IMR-90 (cell line): ENCODE data around the gene FKBP10. TPM values are rescaled to one million over a fixed set of nuclear protein-coding genes. Genes with fewer than 3 reads are reported as not detected.

ENCODE experiments used
- ATAC-seq: fragments of 200-7000 bp; cut with Tn5 transposase; 2 replicates; pipeline ENCODE4 v1.9.1; 2020; ENCODE audit warnings: low read depth, mild to moderate bottlenecking, moderate library complexity
- BruUV-seq: library from RNA; stranded (reverse); fragments of 400-500 nt; replicated peaks from 2 replicates; lab custom pipeline; 2021; lab: Mats Ljungman, UMichigan
- CTCF ChIA-PET: fragments of 300-600 bp; formaldehyde crosslinking; extraction: SDS; loops from one replicate; lab custom pipeline; 2021; ENCODE audit warnings: antibody characterized with exemption; lab: Yijun Ruan, JAX
- POLR2A ChIA-PET: fragments of 300-600 bp; sonication (Branson Sonifier 250); formaldehyde crosslinking; loops from one replicate; lab custom pipeline; 2022; ENCODE audit warnings: antibody characterized with exemption; ENCODE audit not compliant: unreplicated experiment; lab: Charles Lee
- DNase-seq: peaks from one replicate; pipeline ENCODE4 v3.0.0; 2013
- H2AFZ ChIP-seq: replicated peaks from 2 replicates; pipeline ENCODE3; 2013; ENCODE audit warnings: low read length, mild to moderate bottlenecking; ENCODE audit not compliant: poor library complexity
- H2AK5ac ChIP-seq: 2 replicates; pipeline ENCODE4 v1.6.1; 2013; ENCODE audit warnings: low read depth, low read length, inconsistent platforms
- H2AK9ac ChIP-seq: replicated peaks from 2 replicates; pipeline ENCODE3; 2013; ENCODE audit warnings: mild to moderate bottlenecking, low read depth, low read length, moderate library complexity; ENCODE audit not compliant: poor library complexity
- H2BK120ac ChIP-seq: 2 replicates; pipeline ENCODE4 v1.6.1; 2013; ENCODE audit warnings: low read depth, low read length, inconsistent platforms
- H2BK15ac ChIP-seq: 3 replicates; pipeline ENCODE4 v1.6.1; 2013; ENCODE audit warnings: low read depth, low read length, inconsistent platforms
- H2BK20ac ChIP-seq: 2 replicates; pipeline ENCODE4 v1.6.1; 2013; ENCODE audit warnings: low read depth, mild to moderate bottlenecking, inconsistent platforms, low read length, moderate library complexity
- H2BK5ac ChIP-seq: 2 replicates; pipeline ENCODE4 v1.6.1; 2013; ENCODE audit warnings: mild to moderate bottlenecking, low read depth, low read length, inconsistent platforms; ENCODE audit not compliant: poor library complexity, severe bottlenecking
- H3K14ac ChIP-seq: replicated peaks from 2 replicates; pipeline ENCODE4 v1.6.1; 2013; ENCODE audit warnings: low read depth, low read length, inconsistent platforms
- H3K18ac ChIP-seq: 2 replicates; pipeline ENCODE4 v1.6.1; 2013; ENCODE audit warnings: low read depth, low read length, control low read depth
- H3K23ac ChIP-seq: 2 replicates; pipeline ENCODE4 v1.6.1; 2013; ENCODE audit warnings: low read depth, low read length, inconsistent platforms
- H3K27ac ChIP-seq: 2 replicates; pipeline ENCODE4 v1.5.1; 2013; ENCODE audit warnings: mild to moderate bottlenecking, control low read depth, low read length; ENCODE audit not compliant: insufficient read depth
- H3K27me3 ChIP-seq: 2 replicates; pipeline ENCODE4 v1.6.1; 2013; ENCODE audit warnings: low read length; ENCODE audit not compliant: control insufficient read depth, insufficient read depth
- H3K36me3 ChIP-seq: 2 replicates; pipeline ENCODE4 v1.6.1; 2013; ENCODE audit warnings: low read length, mixed read lengths; ENCODE audit not compliant: control insufficient read depth, insufficient read depth
- H3K4ac ChIP-seq: 2 replicates; pipeline ENCODE4 v1.6.1; 2013; ENCODE audit warnings: low read depth, low read length, inconsistent platforms
- H3K4me1 ChIP-seq: 2 replicates; pipeline ENCODE4 v1.6.1; 2013; ENCODE audit warnings: low read length, mixed read lengths; ENCODE audit not compliant: control insufficient read depth, insufficient read depth
- H3K4me2 ChIP-seq: 2 replicates; pipeline ENCODE4 v1.6.1; 2013; ENCODE audit warnings: low read depth, mild to moderate bottlenecking, control low read depth, low read length, moderate library complexity
- H3K4me3 ChIP-seq: 2 replicates; pipeline ENCODE4 v1.5.1; 2013; ENCODE audit warnings: low read depth, mild to moderate bottlenecking, control low read depth, low read length, moderate library complexity; ENCODE audit not compliant: insufficient read depth
- H3K56ac ChIP-seq: 2 replicates; pipeline ENCODE4 v1.6.1; 2013; ENCODE audit warnings: low read length, inconsistent platforms; ENCODE audit not compliant: insufficient read depth; ENCODE audit errors: extremely low read depth
- H3K79me1 ChIP-seq, 2 experiments: 2 replicates each; pipeline ENCODE4 v1.6.1; 2013; ENCODE audit warnings: low read length in 2 of 2, inconsistent platforms in 1 of 2, low read depth in 1 of 2
- H3K9ac ChIP-seq: 2 replicates; pipeline ENCODE4 v1.6.1; 2013; ENCODE audit warnings: low read depth, low read length, control low read depth
- H3K9me1 ChIP-seq: 2 replicates; pipeline ENCODE4 v1.6.1; 2013; ENCODE audit warnings: low read length, inconsistent platforms; ENCODE audit not compliant: insufficient read depth
- H3K9me3 ChIP-seq: 2 replicates; pipeline ENCODE4 v1.6.1; 2013; ENCODE audit warnings: low read length; ENCODE audit not compliant: control insufficient read depth, insufficient read depth
- H4K20me1 ChIP-seq: 2 replicates; pipeline ENCODE4 v1.6.1; 2013; ENCODE audit warnings: low read length, inconsistent platforms; ENCODE audit not compliant: insufficient read depth
- H4K5ac ChIP-seq: 2 replicates; pipeline ENCODE4 v1.6.1; 2013; ENCODE audit warnings: mild to moderate bottlenecking, low read depth, low read length, control low read depth
- H4K8ac ChIP-seq, 2 experiments: 2 replicates each; pipeline ENCODE4 v1.6.1; 2013; ENCODE audit warnings: low read depth in 2 of 2, low read length in 2 of 2, control low read depth in 1 of 2, inconsistent platforms in 1 of 2
- H4K91ac ChIP-seq: 2 replicates; pipeline ENCODE4 v1.6.1; 2013; ENCODE audit warnings: low read depth, low read length, inconsistent platforms; ENCODE audit not compliant: insufficient read depth
- BHLHE40 ChIP-seq: fragments of 150-350 bp; IDR thresholded peaks from 2 replicates; pipeline ENCODE4 v1.6.1; 2016; ENCODE audit warnings: mild to moderate bottlenecking, low read depth, low read length
- CHD1 ChIP-seq: IDR thresholded peaks from 2 replicates; pipeline ENCODE4 v1.6.1; 2012; ENCODE audit warnings: low read depth, low read length, improper control_type of control experiment
- FOS ChIP-seq: fragments of 150-350 bp; IDR thresholded peaks from 2 replicates; pipeline ENCODE4 v1.6.1; 2016; ENCODE audit warnings: low read depth, low read length
- MAFK ChIP-seq: IDR thresholded peaks from 2 replicates; pipeline ENCODE4 v1.6.1; 2012; ENCODE audit warnings: low read depth, low read length, improper control_type of control experiment
- MAZ ChIP-seq: IDR thresholded peaks from 2 replicates; pipeline ENCODE4 v1.6.1; 2012; ENCODE audit warnings: low read depth, mild to moderate bottlenecking, low read length, improper control_type of control experiment, moderate library complexity, borderline replicate concordance
- MXI1 ChIP-seq: IDR thresholded peaks from 2 replicates; pipeline ENCODE4 v1.6.1; 2012; ENCODE audit warnings: low read depth, mild to moderate bottlenecking, low read length, moderate library complexity, borderline replicate concordance
- POLR2A ChIP-seq: IDR thresholded peaks from 2 replicates; pipeline ENCODE4 v1.6.1; 2012; ENCODE audit warnings: mild to moderate bottlenecking, low read depth, low read length
- RCOR1 ChIP-seq: IDR thresholded peaks from 2 replicates; pipeline ENCODE4 v1.6.1; 2012; ENCODE audit warnings: mild to moderate bottlenecking, low read length, improper control_type of control experiment; ENCODE audit not compliant: insufficient replicate concordance
- RFX5 ChIP-seq: IDR thresholded peaks from 2 replicates; pipeline ENCODE4 v1.8.0; 2012; ENCODE audit warnings: low read depth, mild to moderate bottlenecking, low read length, moderate library complexity
- SMC3 ChIP-seq: fragments of 150-350 bp; IDR thresholded peaks from 2 replicates; pipeline ENCODE4 v1.6.1; 2016; ENCODE audit warnings: low read depth, mild to moderate bottlenecking, antibody characterized with exemption, low read length, moderate library complexity
- WGBS, 2 experiments: methylation state at CpG; one replicate each; pipeline versions ENCODE4 v1.1.5 to v1.1.7; 2013; ENCODE audit warnings: missing lambda C conversion rate in 2 of 2; ENCODE audit not compliant: insufficient read length in 1 of 2; ENCODE audit errors: extremely low coverage in 2 of 2; 5-methylcytosine and 5-hydroxymethylcytosine counted together
- dilution Hi-C: fragments of 300-500 bp; cut with HindIII; formaldehyde crosslinking; loops from one replicate; pipeline ENCODE4 v1.14.3; 2018; ENCODE audit warnings: low sequenced_read_pairs; ENCODE audit not compliant: unreplicated experiment
- in situ Hi-C: fragments of 300-500 bp; cut with MboI; formaldehyde crosslinking; loops from 3 replicates; pipeline ENCODE4 v1.14.3; 2019; ENCODE audit warnings: low sequenced_read_pairs, inconsistent platforms, mixed read lengths
- intact Hi-C: fragments of 100-400 bp; cut with micrococcal nuclease; formaldehyde crosslinking; loops from 2 replicates; pipeline ENCODE4 v1.10.0; 2022
- polyA plus RNA-seq, 3 experiments: library from polyadenylated mRNA; depleted of rRNA; stranded (reverse); fragments of >200 nt; gene quantifications; 2 replicates each; pipeline ENCODE4 v1.2.3, GENCODE V29; 2012; ENCODE audit warnings: low replicate concordance in 1 of 3
- total RNA-seq: library from RNA; depleted of rRNA; stranded (reverse); fragments of >200 nt; gene quantifications from 2 replicates; pipeline ENCODE4 v1.2.3, GENCODE V29; 2012
- TF ChIP-seq, protein P1 (sequence below): conservative IDR thresholded peaks from 2 replicates; pipeline ENCODE4 v1.5.1; 2012; ENCODE audit warnings: mild to moderate bottlenecking, low read depth, low read length, improper control_type of control experiment
- TF ChIP-seq, protein P2 (sequence below): fragments of 150-350 bp; IDR thresholded peaks from 2 replicates; pipeline ENCODE4 v1.6.1; 2016; ENCODE audit warnings: low read depth, mild to moderate bottlenecking, low read length, moderate library complexity, borderline replicate concordance
- TF ChIP-seq, protein P3 (sequence below): fragments of 150-350 bp; IDR thresholded peaks from 2 replicates; pipeline ENCODE4 v1.6.1; 2017; ENCODE audit warnings: mild to moderate bottlenecking, antibody characterized with exemption, low read length, low read depth

Gene FKBP10
- total and polyA plus RNA-seq, 2 of the 4 experiments (the other 2 are of a cell fraction): 170 to 984 TPM

DNA sequence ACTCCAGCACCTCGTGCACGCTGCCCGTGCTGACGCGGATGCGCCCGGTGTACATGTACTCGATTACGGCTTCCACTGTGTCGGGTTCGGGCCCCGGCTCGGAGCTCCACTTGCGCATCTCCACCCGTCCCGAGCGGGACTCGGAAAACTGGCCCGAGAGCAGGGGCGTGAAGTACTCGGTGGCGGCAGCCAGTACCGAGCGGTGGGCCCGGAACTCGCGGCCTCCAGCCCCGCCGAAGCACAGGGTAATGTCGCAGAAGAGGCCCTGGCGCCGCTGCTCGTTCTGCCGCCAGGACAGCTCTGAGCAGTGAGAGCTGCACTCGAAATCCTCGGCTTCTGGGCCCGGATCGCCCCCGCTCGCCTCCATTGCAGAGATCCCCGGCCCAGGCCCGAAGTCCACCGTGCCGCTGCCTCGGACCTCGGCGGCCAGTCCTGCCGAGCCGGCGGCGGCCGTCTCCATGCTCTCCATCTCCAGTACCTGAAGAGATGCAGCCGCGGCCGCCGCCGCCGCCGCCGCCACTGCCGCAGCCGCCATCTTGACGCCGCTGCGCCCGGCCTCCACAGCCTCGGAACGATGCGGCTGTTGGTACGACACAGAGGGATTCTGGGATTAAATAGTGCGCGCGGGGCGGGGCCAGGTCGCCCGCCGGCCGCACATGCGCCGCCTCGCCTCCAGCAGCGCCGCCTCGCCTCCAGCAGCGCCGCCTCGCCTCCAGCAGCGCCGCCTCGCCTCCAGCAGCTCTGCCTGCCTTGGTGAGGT lies 52.2 kb downstream of the FKBP10 start, which contains the start of gene KLHL11:
Gene KLHL11, minus strand, starts transcription at position 588 of the 760 bp plus-strand sequence. Its CDS starts 53 bp downstream, at position 535.
- Histone ChIP-seq H2BK15ac (no peak within 1 kb of the TSS), H3K9ac (peak within 1 kb of the TSS; percentile 86), H3K23ac (peak within 1 kb of the TSS; percentile 62), H3K4me2 (peak within 1 kb of the TSS; percentile 100), H3K36me3 (peaks cover 19% of the 10 kb centered on the region), H2BK20ac (no peak within 1 kb of the TSS), H4K91ac (peak within 1 kb of the TSS; percentile 55), H3K18ac (no peak within 1 kb of the TSS), H3K4ac (peak within 1 kb of the TSS; percentile 75), H3K4me1 (peaks cover 11% of the 10 kb centered on the region), H2AK9ac (peak within 1 kb of the TSS; percentile 90), H4K8ac (peak within 1 kb of the TSS; percentile 46 to 88; a peak in 3 of 4 replicates), H3K27me3 (no peaks in the 10 kb centered on the region), H4K20me1 (peaks cover 41% of the 10 kb centered on the region), H3K79me1 (peaks cover 25 to 46% of the 10 kb centered on the region in 2 experiments), H4K5ac (peak within 1 kb of the TSS; percentile 57), H2BK5ac (peak within 1 kb of the TSS; percentile 86), H3K4me3 (peak within 1 kb of the TSS; percentile 83), H3K56ac (peak within 1 kb of the TSS; percentile 46; the same call in 1 of the 2 replicates), H2AFZ (peak within 1 kb of the TSS; percentile 91), H3K14ac (peak within 1 kb of the TSS; percentile 90), H3K9me1 (peaks cover 7% of the 10 kb centered on the region; the same call in 1 of the 2 replicates), H3K9me3 (no peaks in the 10 kb centered on the region), H2AK5ac (peak within 1 kb of the TSS; percentile 52), H2BK120ac (no peak within 1 kb of the TSS), H3K27ac (peak within 1 kb of the TSS; percentile 72)
- ChIA-PET POLR2A (interaction anchor here (0.6 kb wide), 2 partner anchors 705 to 1592 kb away, joined by 3 to 4 read pairs; no protein-coding TSS in a partner anchor), CTCF (interaction anchor here (0.6 kb wide), 1 partner anchor 36 kb away, joined by 5 read pairs; no protein-coding TSS in a partner anchor)
- DNase-seq: peak; percentile 85
- ATAC-seq: peak; percentile 95
- dilution Hi-C loops (no loop called here), in situ Hi-C loops (no loop called here), intact Hi-C loops (loop anchor here (2.0 to 5.0 kb wide), 2 partner anchors 52 to 128 kb away; partner anchors contain the start of gene FKBP10)
- 0% methylated on average over 62 of the region's 90 CpGs; no CpG with 5 or more reads in 1 of the 2 experiments for WGBS, 2 experiments
- no TSS peak for BruUV-seq
- TF ChIP-seq FOS (no peak), POLR2A (peak; percentile 79), MAFK (no peak), BHLHE40 (no peak), MAZ (peak; percentile 63; the same call in 1 of the 2 replicates), SMC3 (no peak), MXI1 (peak; percentile 79; the same call in 1 of the 2 replicates), CHD1 (no peak), RCOR1 (no peak), RFX5 (no peak)
- TF ChIP-seq, protein P1, sequence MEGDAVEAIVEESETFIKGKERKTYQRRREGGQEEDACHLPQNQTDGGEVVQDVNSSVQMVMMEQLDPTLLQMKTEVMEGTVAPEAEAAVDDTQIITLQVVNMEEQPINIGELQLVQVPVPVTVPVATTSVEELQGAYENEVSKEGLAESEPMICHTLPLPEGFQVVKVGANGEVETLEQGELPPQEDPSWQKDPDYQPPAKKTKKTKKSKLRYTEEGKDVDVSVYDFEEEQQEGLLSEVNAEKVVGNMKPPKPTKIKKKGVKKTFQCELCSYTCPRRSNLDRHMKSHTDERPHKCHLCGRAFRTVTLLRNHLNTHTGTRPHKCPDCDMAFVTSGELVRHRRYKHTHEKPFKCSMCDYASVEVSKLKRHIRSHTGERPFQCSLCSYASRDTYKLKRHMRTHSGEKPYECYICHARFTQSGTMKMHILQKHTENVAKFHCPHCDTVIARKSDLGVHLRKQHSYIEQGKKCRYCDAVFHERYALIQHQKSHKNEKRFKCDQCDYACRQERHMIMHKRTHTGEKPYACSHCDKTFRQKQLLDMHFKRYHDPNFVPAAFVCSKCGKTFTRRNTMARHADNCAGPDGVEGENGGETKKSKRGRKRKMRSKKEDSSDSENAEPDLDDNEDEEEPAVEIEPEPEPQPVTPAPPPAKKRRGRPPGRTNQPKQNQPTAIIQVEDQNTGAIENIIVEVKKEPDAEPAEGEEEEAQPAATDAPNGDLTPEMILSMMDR: no peak
- TF ChIP-seq, protein P2, sequence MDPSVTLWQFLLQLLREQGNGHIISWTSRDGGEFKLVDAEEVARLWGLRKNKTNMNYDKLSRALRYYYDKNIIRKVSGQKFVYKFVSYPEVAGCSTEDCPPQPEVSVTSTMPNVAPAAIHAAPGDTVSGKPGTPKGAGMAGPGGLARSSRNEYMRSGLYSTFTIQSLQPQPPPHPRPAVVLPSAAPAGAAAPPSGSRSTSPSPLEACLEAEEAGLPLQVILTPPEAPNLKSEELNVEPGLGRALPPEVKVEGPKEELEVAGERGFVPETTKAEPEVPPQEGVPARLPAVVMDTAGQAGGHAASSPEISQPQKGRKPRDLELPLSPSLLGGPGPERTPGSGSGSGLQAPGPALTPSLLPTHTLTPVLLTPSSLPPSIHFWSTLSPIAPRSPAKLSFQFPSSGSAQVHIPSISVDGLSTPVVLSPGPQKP: no peak
- TF ChIP-seq, protein P3, sequence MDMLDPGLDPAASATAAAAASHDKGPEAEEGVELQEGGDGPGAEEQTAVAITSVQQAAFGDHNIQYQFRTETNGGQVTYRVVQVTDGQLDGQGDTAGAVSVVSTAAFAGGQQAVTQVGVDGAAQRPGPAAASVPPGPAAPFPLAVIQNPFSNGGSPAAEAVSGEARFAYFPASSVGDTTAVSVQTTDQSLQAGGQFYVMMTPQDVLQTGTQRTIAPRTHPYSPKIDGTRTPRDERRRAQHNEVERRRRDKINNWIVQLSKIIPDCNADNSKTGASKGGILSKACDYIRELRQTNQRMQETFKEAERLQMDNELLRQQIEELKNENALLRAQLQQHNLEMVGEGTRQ: no peak; the same call in 1 of the 2 replicates
